DOHH2 (cell line): ENCODE results near the gene SUCNR1.

Experiments used
- H3F3A ChIP-seq: fragments of 200-600 bp; sonication (generic), shearing (Covaris generic); 2 replicates; pipeline ENCODE4 v1.6.0; 2016; ENCODE audit warnings: antibody characterized with exemption, mild to moderate bottlenecking; ENCODE audit not compliant: control insufficient read depth, insufficient read depth
- H3K27ac ChIP-seq: fragments of 200-600 bp; sonication (generic); 2 replicates; pipeline ENCODE4 v1.5.1; 2014; ENCODE audit warnings: low read depth, mild to moderate bottlenecking, low read length, moderate library complexity
- H3K27me3 ChIP-seq: fragments of 200-600 bp; sonication (generic); 2 replicates; pipeline ENCODE4 v1.6.1; 2014; ENCODE audit warnings: mild to moderate bottlenecking, low read length, mixed read lengths; ENCODE audit not compliant: control insufficient read depth
- H3K36me3 ChIP-seq: fragments of 200-600 bp; sonication (generic); 2 replicates; pipeline ENCODE4 v1.6.1; 2014; ENCODE audit warnings: mild to moderate bottlenecking, low read length, moderate library complexity, mixed read lengths; ENCODE audit not compliant: control insufficient read depth
- H3K4me1 ChIP-seq: fragments of 200-600 bp; sonication (generic); 2 replicates; pipeline ENCODE4 v1.6.1; 2014; ENCODE audit warnings: mild to moderate bottlenecking, low read length, mixed read lengths; ENCODE audit not compliant: control insufficient read depth
- H3K4me2 ChIP-seq: fragments of 200-600 bp; sonication (generic); 2 replicates; pipeline ENCODE4 v1.6.0; 2014; ENCODE audit warnings: mild to moderate bottlenecking, low read length, moderate library complexity
- H3K4me3 ChIP-seq: fragments of 200-600 bp; sonication (generic); 2 replicates; pipeline ENCODE4 v1.5.1; 2014; ENCODE audit warnings: mild to moderate bottlenecking, low read length, mixed read lengths
- H3K79me2 ChIP-seq: fragments of 200-600 bp; sonication (generic); 2 replicates; pipeline ENCODE4 v1.6.1; 2014; ENCODE audit warnings: mild to moderate bottlenecking, low read length, mixed read lengths; ENCODE audit not compliant: control insufficient read depth
- H3K9me2 ChIP-seq: fragments of 200-600 bp; sonication (generic); replicated peaks from 2 replicates; pipeline ENCODE4 v1.6.1; 2014; ENCODE audit warnings: mild to moderate bottlenecking, low read length, mixed read lengths; ENCODE audit not compliant: control insufficient read depth
- H3K9me3 ChIP-seq: fragments of 200-600 bp; sonication (generic); 2 replicates; pipeline ENCODE4 v1.6.1; 2014; ENCODE audit warnings: antibody characterized with exemption, low read length, mixed read lengths; ENCODE audit not compliant: control insufficient read depth, insufficient read depth
- H4K20me1 ChIP-seq: fragments of 200-600 bp; sonication (generic); 2 replicates; pipeline ENCODE4 v1.6.0; 2014; ENCODE audit warnings: low read depth, mild to moderate bottlenecking, antibody characterized with exemption, low read length, moderate library complexity; ENCODE audit not compliant: control insufficient read depth, insufficient read depth
- EZH2phosphoT487 ChIP-seq: fragments of 200-600 bp; sonication (generic); IDR thresholded peaks from 2 replicates; pipeline ENCODE4 v1.6.1; 2017; ENCODE audit warnings: borderline replicate concordance, mild to moderate bottlenecking, antibody characterized with exemption, low read length, moderate library complexity, mixed read lengths
- TF ChIP-seq, protein P1 (sequence below): fragments of 200-600 bp; sonication (generic); IDR thresholded peaks from one replicate; pipeline ENCODE4 v1.5.1; 2014; ENCODE audit warnings: antibody characterized with exemption, mild to moderate bottlenecking, low read depth, low read length; ENCODE audit not compliant: poor library complexity, severe bottlenecking

SUCNR1 gene

GRCh38 chr3:151877269-151877668 lies 3.8 kb downstream of the SUCNR1 start:
- H3K27me3 ChIP-seq, result peaks cover 4% of the 10 kb centered on the region
- H3K9me3 ChIP-seq, result no peaks in the 10 kb centered on the region
- H3K4me1 ChIP-seq, result peaks cover 17% of the 10 kb centered on the region
- H3K4me2 ChIP-seq, result no peak overlapping the region
- TF ChIP-seq, protein P1, sequence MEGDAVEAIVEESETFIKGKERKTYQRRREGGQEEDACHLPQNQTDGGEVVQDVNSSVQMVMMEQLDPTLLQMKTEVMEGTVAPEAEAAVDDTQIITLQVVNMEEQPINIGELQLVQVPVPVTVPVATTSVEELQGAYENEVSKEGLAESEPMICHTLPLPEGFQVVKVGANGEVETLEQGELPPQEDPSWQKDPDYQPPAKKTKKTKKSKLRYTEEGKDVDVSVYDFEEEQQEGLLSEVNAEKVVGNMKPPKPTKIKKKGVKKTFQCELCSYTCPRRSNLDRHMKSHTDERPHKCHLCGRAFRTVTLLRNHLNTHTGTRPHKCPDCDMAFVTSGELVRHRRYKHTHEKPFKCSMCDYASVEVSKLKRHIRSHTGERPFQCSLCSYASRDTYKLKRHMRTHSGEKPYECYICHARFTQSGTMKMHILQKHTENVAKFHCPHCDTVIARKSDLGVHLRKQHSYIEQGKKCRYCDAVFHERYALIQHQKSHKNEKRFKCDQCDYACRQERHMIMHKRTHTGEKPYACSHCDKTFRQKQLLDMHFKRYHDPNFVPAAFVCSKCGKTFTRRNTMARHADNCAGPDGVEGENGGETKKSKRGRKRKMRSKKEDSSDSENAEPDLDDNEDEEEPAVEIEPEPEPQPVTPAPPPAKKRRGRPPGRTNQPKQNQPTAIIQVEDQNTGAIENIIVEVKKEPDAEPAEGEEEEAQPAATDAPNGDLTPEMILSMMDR, result no peak
- TF ChIP-seq EZH2phosphoT487, result no peak
- H3K27ac ChIP-seq, result no peak overlapping the region
- H3K4me3 ChIP-seq, result no peak overlapping the region
- no peaks in the 10 kb centered on the region for H3K36me3 ChIP-seq
- H3F3A ChIP-seq, result no peaks in the 10 kb centered on the region
- H3K79me2 ChIP-seq, result no peaks in the 10 kb centered on the region
- H3K9me2 ChIP-seq, result no peaks in the 10 kb centered on the region
- H4K20me1 ChIP-seq, result no peaks in the 10 kb centered on the region

DNA sequence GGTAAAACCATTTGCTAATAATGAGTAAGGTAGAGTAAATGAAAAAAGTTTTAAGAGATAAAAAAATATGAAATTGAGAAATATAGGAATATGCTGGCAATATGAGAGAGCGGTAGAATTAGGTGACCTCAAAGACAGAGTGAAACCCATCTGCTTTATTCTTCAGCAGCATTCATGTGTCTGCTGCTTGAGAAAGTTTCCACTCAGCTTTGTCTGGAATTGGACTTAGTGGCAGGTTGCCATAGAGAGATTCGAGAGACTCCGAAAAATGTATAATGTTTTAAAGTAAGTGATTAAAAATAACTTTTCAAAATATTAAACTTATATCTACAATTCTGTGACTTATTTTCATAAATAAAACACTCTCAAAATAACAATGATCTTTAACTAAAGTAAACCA lies 5.0 kb downstream of the SUCNR1 start:
- no peak overlapping the region for H3K27ac ChIP-seq
- no peaks in the 10 kb centered on the region for H3K79me2 ChIP-seq
- H3K27me3 ChIP-seq, result peaks cover 4% of the 10 kb centered on the region
- H3K9me3 ChIP-seq, result no peaks in the 10 kb centered on the region
- H4K20me1 ChIP-seq, result no peaks in the 10 kb centered on the region
- TF ChIP-seq, protein P1, result no peak
- TF ChIP-seq EZH2phosphoT487, result no peak
- H3K36me3 ChIP-seq, result no peaks in the 10 kb centered on the region
- H3K4me2 ChIP-seq, result no peak overlapping the region
- no peaks in the 10 kb centered on the region for H3K9me2 ChIP-seq
- H3K4me3 ChIP-seq, result no peak overlapping the region
- H3F3A ChIP-seq, result no peaks in the 10 kb centered on the region
- H3K4me1 ChIP-seq, result peaks cover 10% of the 10 kb centered on the region

DNA sequence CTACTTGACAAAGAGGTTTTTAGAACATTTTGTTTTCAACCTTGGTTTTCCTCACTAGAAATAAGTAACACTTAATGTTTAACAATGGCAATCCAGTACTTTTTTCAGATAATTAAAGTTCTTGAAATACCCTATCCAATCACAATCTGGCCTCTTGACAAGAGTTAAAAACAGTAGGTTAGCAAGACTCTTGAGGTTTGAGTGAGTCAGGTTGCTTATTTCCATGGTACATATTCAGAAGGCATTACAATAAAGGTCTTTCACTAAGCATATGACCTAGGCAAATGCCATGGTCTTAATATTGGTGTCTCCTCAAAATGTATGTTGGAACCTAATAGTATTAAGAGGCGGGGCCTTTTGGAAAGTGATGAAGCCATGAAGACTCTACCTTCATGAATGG lies 5.6 kb downstream of the SUCNR1 start:
- TF ChIP-seq, protein P1, result no peak
- no peak for TF ChIP-seq EZH2phosphoT487
- no peak overlapping the region for H3K4me2 ChIP-seq
- H3K79me2 ChIP-seq, result no peaks in the 10 kb centered on the region
- no peaks in the 10 kb centered on the region for H3F3A ChIP-seq
- no peaks in the 10 kb centered on the region for H3K36me3 ChIP-seq
- no peak overlapping the region for H3K27ac ChIP-seq
- no peaks in the 10 kb centered on the region for H3K9me3 ChIP-seq
- no peaks in the 10 kb centered on the region for H3K9me2 ChIP-seq
- no peaks in the 10 kb centered on the region for H4K20me1 ChIP-seq
- no peak overlapping the region for H3K4me3 ChIP-seq
- H3K4me1 ChIP-seq, result peaks cover 9% of the 10 kb centered on the region
- H3K27me3 ChIP-seq, result peaks cover 4% of the 10 kb centered on the region
